NCI-H128 (cell line): ENCODE results near the gene XYLT2.

Experiments
- DNase-seq: peaks from one replicate; lab custom pipeline; 2025; ENCODE audit not compliant: unreplicated experiment; lab: John Stamatoyannopoulos, UW

The XYLT2 gene

GRCh38 chr17:50363217-50364060 lies 17.5 kb downstream of the XYLT2 start:
- DNase-seq = no peak

- no peak for DNase-seq
Measured at GRCh38 chr17:50364061-50364458, 18.1 kb downstream of the XYLT2 start.

GRCh38 chr17:50364715-50365114 lies 18.8 kb downstream of the XYLT2 start:
- DNase-seq = no peak

GRCh38 chr17:50365165-50365564 lies 19.2 kb downstream of the XYLT2 start:
- DNase-seq = no peak

GRCh38 chr17:50365649-50366393 lies 19.9 kb downstream of the XYLT2 start:
- no peak for DNase-seq

- DNase-seq = no peak
Measured at GRCh38 chr17:50367401-50367800, 21.5 kb downstream of the XYLT2 start.

- no peak for DNase-seq
Measured at GRCh38 chr17:50370052-50370451, 24.1 kb downstream of the XYLT2 start.

- DNase-seq = no peak
Measured at GRCh38 chr17:50371526-50371925, 25.6 kb downstream of the XYLT2 start.

GRCh38 chr17:50372222-50372757 lies 26.4 kb downstream of the XYLT2 start:
- no peak for DNase-seq

- DNase-seq = peak; percentile 68
Measured at GRCh38 chr17:50372758-50373556, 27.0 kb downstream of the XYLT2 start, which contains the start of the genes EME1 and MRPL27. Gene EME1, plus strand, starts transcription at chr17:50373229. Its CDS starts 1,980 bp downstream, at chr17:50375209. Gene MRPL27, minus strand, starts transcription at chr17:50373184. Its CDS starts 14 bp downstream, at chr17:50373170.

GRCh38 chr17:50373705-50374104 lies 27.8 kb downstream of the XYLT2 start:
- DNase-seq = no peak

GRCh38 chr17:50375858-50376538 lies 30.1 kb downstream of the XYLT2 start:
- DNase-seq = no peak

- DNase-seq = no peak
Measured at GRCh38 chr17:50379351-50380132, 33.6 kb downstream of the XYLT2 start.

- no peak for DNase-seq
Measured at GRCh38 chr17:50380369-50381259, 34.7 kb downstream of the XYLT2 start.

- DNase-seq = no peak
Measured at GRCh38 chr17:50381260-50381815, 35.4 kb downstream of the XYLT2 start.

GRCh38 chr17:50381920-50382319 lies 36.0 kb downstream of the XYLT2 start:
- no peak for DNase-seq

- no peak for DNase-seq
Measured at GRCh38 chr17:50382931-50383330, 37.0 kb downstream of the XYLT2 start.

GRCh38 chr17:50386510-50386909 lies 40.6 kb downstream of the XYLT2 start:
- no peak for DNase-seq
